ENCODE measurements around the gene SLC7A8. TPM values are rescaled to one million over a fixed set of nuclear protein-coding genes. Genes with fewer than 3 reads are reported as not detected.

The SLC7A8 gene
- total RNA-seq, 1 experiment from 2014 or later: 0.90 TPM

DNA sequence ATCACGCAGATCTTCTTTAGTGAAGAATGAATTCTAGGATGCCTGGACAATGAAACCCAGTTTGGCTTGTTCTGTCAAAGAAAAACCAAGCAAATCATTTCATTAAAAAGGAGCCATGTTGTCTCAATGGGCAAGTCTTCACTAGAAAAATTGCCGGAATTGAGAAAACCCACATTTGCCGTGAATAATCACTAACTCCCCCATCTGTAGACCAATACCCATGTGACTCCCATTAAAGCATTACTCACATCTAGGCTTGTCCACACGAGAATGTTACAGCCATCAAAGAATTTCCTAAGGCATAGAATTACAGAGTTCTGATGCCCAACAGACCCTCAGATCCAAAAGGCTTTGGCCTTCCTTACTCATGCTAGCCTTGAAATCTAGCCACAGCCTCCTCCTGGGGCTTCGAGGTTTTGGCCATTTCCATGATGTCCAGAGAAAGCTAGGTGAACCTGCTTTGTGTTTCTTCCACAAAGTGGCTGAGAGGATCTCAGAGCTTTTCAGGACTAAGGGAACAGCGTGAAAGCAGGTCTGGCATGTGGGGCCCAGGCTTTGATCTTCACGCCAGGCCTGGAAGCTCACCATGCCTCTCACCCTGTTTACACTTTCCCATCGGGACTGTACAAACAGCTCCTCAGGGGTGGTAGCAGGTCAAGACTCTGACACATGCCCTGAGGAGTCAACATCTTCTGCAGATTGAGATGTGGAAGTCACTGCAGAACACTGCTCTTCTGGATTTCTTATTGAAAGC lies 12.1 kb downstream of the SLC7A8 start:
- no peak for DNase-seq (ENCODE audit: low read depth, low spot score)
- Histone ChIP-seq H3K27ac (ENCODE audit: low read length) (no peak overlapping the region), H3K9me3 (ENCODE audit: control insufficient read depth, insufficient read depth, low read depth, low read length) (no peaks in the 10 kb centered on the region), H3K4me1 (ENCODE audit: control insufficient read depth, insufficient read depth, low read length) (no peaks in the 10 kb centered on the region; the same call in 1 of the 2 replicates), H3K4me3 (ENCODE audit: low read depth in 2 of 2, low read length in 2 of 2) (no peak overlapping the region), H3K36me3 (ENCODE audit: control insufficient read depth, insufficient read depth, low read length) (no peaks in the 10 kb centered on the region), H3K27me3 (ENCODE audit: control insufficient read depth, insufficient read depth, low read length) (no peaks in the 10 kb centered on the region)
- in situ Hi-C loops (cut with HindIII; ENCODE audit: low pct_unique_long_range_greater_than_20kb, low sequenced_read_pairs) (no loop called here), intact Hi-C loops (cut with micrococcal nuclease; ENCODE audit: unreplicated experiment) (no loop called here)
- ChIA-PET CTCF (no interaction called here), POLR2A (no interaction called here)
- BruUV-seq (replicated peaks): no TSS peak
- no peak for ATAC-seq
- no peak for TF ChIP-seq REST (IDR thresholded peaks at IDR 0.05; ENCODE audit: insufficient read depth in 1 of 2, low read depth in 2 of 2, low read length in 1 of 2)
- TF ChIP-seq TCF7L2 (IDR thresholded peaks at IDR 0.05; ENCODE audit: low read depth, low read length): peak; percentile 33; the same call in 1 of the 2 replicates

- CTCF ChIA-PET: interaction anchor here (0.6 kb wide), 1 partner anchor 240 kb away, joined by 3 read pairs; no protein-coding TSS in a partner anchor
- intact Hi-C loops (cut with micrococcal nuclease; ENCODE audit: unreplicated experiment) (no loop called here), in situ Hi-C loops (cut with HindIII; ENCODE audit: low pct_unique_long_range_greater_than_20kb, low sequenced_read_pairs) (no loop called here)
- H3K27me3 ChIP-seq (ENCODE audit: control insufficient read depth, insufficient read depth, low read length): no peaks in the 10 kb centered on the region
- ATAC-seq: no peak
- TF ChIP-seq TCF7L2 (IDR thresholded peaks at IDR 0.05; ENCODE audit: low read depth, low read length): no peak
- POLR2A ChIA-PET: no interaction called here
- H3K36me3 ChIP-seq (ENCODE audit: control insufficient read depth, insufficient read depth, low read length): no peaks in the 10 kb centered on the region
- no peak overlapping the region for H3K4me3 ChIP-seq (ENCODE audit: low read depth in 2 of 2, low read length in 2 of 2)
- no peaks in the 10 kb centered on the region; the same call in 1 of the 2 replicates for H3K4me1 ChIP-seq (ENCODE audit: control insufficient read depth, insufficient read depth, low read length)
- BruUV-seq (replicated peaks): no TSS peak
- no peak overlapping the region for H3K27ac ChIP-seq (ENCODE audit: low read length)
- no peak for DNase-seq (ENCODE audit: low read depth, low spot score)
- H3K9me3 ChIP-seq (ENCODE audit: control insufficient read depth, insufficient read depth, low read depth, low read length): no peaks in the 10 kb centered on the region
Observed at GRCh38 chr14:23169622-23170021, 13.8 kb downstream of the SLC7A8 start.

- Histone ChIP-seq H3K27me3 (ENCODE audit: control insufficient read depth, insufficient read depth, low read length) (no peaks in the 10 kb centered on the region), H3K27ac (ENCODE audit: low read length) (no peak overlapping the region), H3K4me1 (ENCODE audit: control insufficient read depth, insufficient read depth, low read length) (no peaks in the 10 kb centered on the region; the same call in 1 of the 2 replicates), H3K4me3 (ENCODE audit: low read depth in 2 of 2, low read length in 2 of 2) (no peak overlapping the region), H3K36me3 (ENCODE audit: control insufficient read depth, insufficient read depth, low read length) (no peaks in the 10 kb centered on the region), H3K9me3 (ENCODE audit: control insufficient read depth, insufficient read depth, low read depth, low read length) (no peaks in the 10 kb centered on the region)
- POLR2A ChIA-PET: no interaction called here
- ATAC-seq (no peak), DNase-seq (ENCODE audit: low read depth, low spot score) (no peak)
- intact Hi-C loops (cut with micrococcal nuclease; ENCODE audit: unreplicated experiment) (no loop called here), in situ Hi-C loops (cut with HindIII; ENCODE audit: low pct_unique_long_range_greater_than_20kb, low sequenced_read_pairs) (no loop called here)
- BruUV-seq (replicated peaks): no TSS peak
- TF ChIP-seq SIN3A (IDR thresholded peaks at IDR 0.05; ENCODE audit: borderline replicate concordance, insufficient read depth, low read depth, low read length) (no peak), TCF7L2 (IDR thresholded peaks at IDR 0.05; ENCODE audit: low read depth, low read length) (0 out of 2 replicates have a peak, but pooled peaks have one; percentile 29), POLR2AphosphoS5 (IDR thresholded peaks at IDR 0.05; ENCODE audit: low read depth, low read length) (no peak), REST (IDR thresholded peaks at IDR 0.05; ENCODE audit: insufficient read depth in 1 of 2, low read depth in 2 of 2, low read length in 1 of 2) (no peak), CTCF (IDR thresholded peaks at IDR 0.05) (no peak)
- CTCF ChIA-PET: no interaction called here
Observed at GRCh38 chr14:23168246-23168645, 15.2 kb downstream of the SLC7A8 start.
